Epithelial cell of esophagus (primary cell): ENCODE measurements around the gene MEG3.

Source experiments
- DNase-seq: peaks from one replicate; pipeline ENCODE4 v3.0.0; 2010; ENCODE audit warnings: low read depth
- H3K4me3 ChIP-seq: 2 replicates; pipeline ENCODE4 v1.5.1; 2011; ENCODE audit warnings: mild to moderate bottlenecking, low read length, control low read depth
- TF ChIP-seq, protein P1 (sequence below): IDR thresholded peaks from 2 replicates; pipeline ENCODE4 v1.5.1; 2011; ENCODE audit warnings: low read depth, mild to moderate bottlenecking, low read length, control low read depth, inconsistent platforms; ENCODE audit not compliant: insufficient read depth; ENCODE audit errors: missing control alignments

MEG3 gene

DNA sequence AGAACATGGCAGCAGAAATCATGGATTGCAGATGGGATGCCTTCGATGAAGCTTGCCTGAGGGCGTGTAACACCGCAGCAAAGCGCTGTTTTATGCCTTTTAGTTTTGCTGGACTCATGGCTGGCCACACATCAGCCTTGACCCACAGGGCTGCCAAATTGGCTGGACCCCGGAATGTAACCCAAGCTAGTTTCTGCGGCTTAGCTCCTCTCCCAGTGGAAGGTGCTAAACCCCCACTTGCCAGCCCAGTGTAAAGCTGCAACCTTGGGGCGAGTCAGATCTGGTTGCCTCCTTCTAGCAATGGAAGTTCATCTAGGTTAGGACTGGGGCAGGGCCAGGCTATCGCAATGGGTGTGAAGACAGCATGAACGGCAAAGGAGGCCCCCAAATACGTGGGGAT lies 38.3 kb downstream of the MEG3 start:
- TF ChIP-seq, protein P1, sequence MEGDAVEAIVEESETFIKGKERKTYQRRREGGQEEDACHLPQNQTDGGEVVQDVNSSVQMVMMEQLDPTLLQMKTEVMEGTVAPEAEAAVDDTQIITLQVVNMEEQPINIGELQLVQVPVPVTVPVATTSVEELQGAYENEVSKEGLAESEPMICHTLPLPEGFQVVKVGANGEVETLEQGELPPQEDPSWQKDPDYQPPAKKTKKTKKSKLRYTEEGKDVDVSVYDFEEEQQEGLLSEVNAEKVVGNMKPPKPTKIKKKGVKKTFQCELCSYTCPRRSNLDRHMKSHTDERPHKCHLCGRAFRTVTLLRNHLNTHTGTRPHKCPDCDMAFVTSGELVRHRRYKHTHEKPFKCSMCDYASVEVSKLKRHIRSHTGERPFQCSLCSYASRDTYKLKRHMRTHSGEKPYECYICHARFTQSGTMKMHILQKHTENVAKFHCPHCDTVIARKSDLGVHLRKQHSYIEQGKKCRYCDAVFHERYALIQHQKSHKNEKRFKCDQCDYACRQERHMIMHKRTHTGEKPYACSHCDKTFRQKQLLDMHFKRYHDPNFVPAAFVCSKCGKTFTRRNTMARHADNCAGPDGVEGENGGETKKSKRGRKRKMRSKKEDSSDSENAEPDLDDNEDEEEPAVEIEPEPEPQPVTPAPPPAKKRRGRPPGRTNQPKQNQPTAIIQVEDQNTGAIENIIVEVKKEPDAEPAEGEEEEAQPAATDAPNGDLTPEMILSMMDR, result no peak
- no peak overlapping the region for H3K4me3 ChIP-seq
- no peak for DNase-seq

- TF ChIP-seq, protein P1, result no peak
- H3K4me3 ChIP-seq, result no peak overlapping the region
- peak; percentile 36 for DNase-seq
These were observed 39.2 kb downstream of the MEG3 start for GRCh38 chr14:100864960-100865681.

GRCh38 chr14:100865682-100866591 lies 40.0 kb downstream of the MEG3 start:
- H3K4me3 ChIP-seq, result no peak overlapping the region
- TF ChIP-seq, protein P1, result no peak
- DNase-seq, result no peak

DNA sequence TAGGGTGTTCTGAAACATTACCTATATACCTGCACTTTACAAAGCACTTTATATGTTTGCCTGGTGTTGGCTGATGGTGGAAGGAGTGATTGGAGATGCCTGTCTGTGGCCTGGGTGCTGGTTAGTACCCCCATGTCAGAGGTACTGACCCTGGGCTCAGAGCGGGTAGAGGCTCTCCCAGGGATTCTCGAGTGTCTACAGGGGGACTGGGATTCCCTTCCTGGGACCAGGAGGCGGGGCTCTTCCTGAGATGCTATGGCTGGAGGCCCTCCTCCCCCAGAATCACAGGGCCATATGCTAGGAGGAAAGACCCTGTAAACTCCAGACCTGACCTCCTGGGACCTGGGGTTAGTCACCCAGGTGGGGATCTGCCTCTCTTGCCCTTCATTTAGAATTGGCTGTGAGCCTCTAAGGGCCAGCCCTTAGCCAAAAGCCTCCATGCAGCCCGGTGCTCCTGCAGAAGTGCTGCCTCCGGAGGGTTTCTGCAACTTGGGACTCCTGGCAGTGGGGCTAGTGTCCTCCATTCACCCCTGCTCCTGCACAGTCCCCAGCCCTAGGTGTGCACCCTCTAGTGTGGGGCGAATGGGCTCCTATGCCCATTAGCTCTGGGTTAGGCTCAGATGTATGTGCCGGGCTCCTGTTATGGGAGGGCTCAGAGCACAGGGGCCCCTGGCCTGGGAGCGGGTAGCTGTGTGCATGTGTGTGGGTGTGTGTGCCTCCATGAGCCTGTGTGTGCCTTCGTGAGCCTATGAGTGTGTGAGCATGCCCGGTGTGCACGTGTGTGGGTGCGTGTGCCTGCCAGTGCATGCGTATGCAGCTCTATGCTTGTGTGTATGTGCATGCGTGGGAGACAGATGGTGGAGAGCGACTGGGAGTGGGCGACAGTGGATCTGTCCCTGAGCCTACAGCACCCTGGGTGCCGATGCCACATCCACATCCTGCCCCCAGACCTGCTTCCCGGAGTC lies 41.0 kb downstream of the MEG3 start:
- H3K4me3 ChIP-seq, result no peak overlapping the region
- TF ChIP-seq, protein P1, result no peak
- DNase-seq, result no peak

DNA sequence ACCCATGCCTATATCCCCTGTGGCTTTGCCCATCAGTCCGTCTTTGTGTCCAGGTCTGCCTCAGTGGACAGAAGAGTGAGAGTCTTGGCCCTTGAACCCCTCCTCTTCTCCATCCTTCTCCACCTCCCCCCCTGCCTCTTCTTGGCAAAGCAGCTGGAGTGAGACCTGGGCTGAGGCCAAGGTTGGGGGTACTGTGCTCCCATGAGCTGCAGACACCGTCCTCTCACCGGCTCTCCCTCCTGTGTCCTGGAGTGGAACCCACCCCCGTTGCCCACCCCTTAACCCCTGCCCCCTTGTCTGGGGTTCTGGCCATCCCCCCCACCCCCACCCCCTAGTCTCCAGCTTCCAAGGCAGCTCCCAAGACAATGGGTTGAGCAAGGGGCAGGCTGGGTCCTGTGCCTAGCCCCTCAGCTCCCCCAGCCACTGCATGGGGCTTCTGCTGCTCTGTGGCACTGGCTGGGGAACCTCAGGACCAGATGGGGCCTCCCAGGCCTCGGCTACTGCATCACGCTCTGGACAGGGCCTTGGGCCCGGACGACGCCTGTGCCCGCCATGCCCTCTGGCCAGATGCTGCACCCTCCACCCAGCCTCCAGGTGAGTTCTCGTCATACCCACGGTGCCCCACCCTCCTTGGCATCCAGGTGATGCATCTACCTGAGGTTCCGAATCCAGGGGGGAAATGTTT lies 41.9 kb downstream of the MEG3 start:
- no peak overlapping the region for H3K4me3 ChIP-seq
- no peak for DNase-seq
- TF ChIP-seq, protein P1, result no peak
